Liver (tissue), 9 donors: ENCODE results near the gene TREM2. TPM values are rescaled to one million over a fixed set of nuclear protein-coding genes. Genes with fewer than 3 reads are reported as not detected.

Experiments
- DNase-seq: peaks from one replicate; pipeline ENCODE4 v3.0.0-alpha.2; 2017; ENCODE audit warnings: low spot score
- H3K27ac ChIP-seq, 2 donors: one replicate each; pipeline ENCODE4 v1.7.0; 2013; ENCODE audit warnings: inconsistent platforms in 2 of 2, low read length in 2 of 2, control low read depth in 1 of 2, low read depth in 1 of 2, mild to moderate bottlenecking in 1 of 2
- H3K27me3 ChIP-seq, 4 donors: one replicate each; pipeline versions ENCODE4 v1.6.1 to v1.7.0; 2013; ENCODE audit warnings: low read length in 3 of 4, inconsistent platforms in 1 of 4, mild to moderate bottlenecking in 1 of 4, moderate library complexity in 1 of 4; ENCODE audit not compliant: control insufficient read depth in 4 of 4, insufficient read depth in 4 of 4
- H3K36me3 ChIP-seq, 4 donors: one replicate each; pipeline versions ENCODE4 v1.6.1 to v1.7.0; 2013; ENCODE audit warnings: low read length in 3 of 4, mild to moderate bottlenecking in 3 of 4, low read depth in 1 of 4, moderate library complexity in 1 of 4; ENCODE audit not compliant: control insufficient read depth in 4 of 4, insufficient read depth in 3 of 4
- H3K4me1 ChIP-seq, 4 donors: one replicate each; pipeline versions ENCODE4 v1.6.1 to v1.7.0; 2013; ENCODE audit warnings: low read length in 3 of 4, mild to moderate bottlenecking in 3 of 4, moderate library complexity in 1 of 4; ENCODE audit not compliant: control insufficient read depth in 4 of 4, insufficient read depth in 4 of 4
- H3K4me3 ChIP-seq, 3 donors: one replicate each; pipeline versions ENCODE4 v1.6.1 to v1.7.0; 2013; ENCODE audit warnings: low read length in 3 of 3, control low read depth in 1 of 3, low read depth in 1 of 3, mild to moderate bottlenecking in 1 of 3
- H3K9ac ChIP-seq, 2 donors: one replicate each; pipeline ENCODE4 v1.7.0; 2013; ENCODE audit warnings: low read length in 2 of 2, mild to moderate bottlenecking in 2 of 2, moderate library complexity in 2 of 2, control low read depth in 1 of 2, low read depth in 1 of 2
- H3K9me3 ChIP-seq, 4 donors: one replicate each; pipeline versions ENCODE4 v1.6.1 to v1.7.0; 2013; ENCODE audit warnings: low read length in 3 of 4; ENCODE audit not compliant: control insufficient read depth in 4 of 4
- EGR1 ChIP-seq, 2 donors: IDR thresholded peaks; 2 replicates each; pipeline ENCODE4 v1.6.1; 2016 to 2018; ENCODE audit warnings: antibody characterized with exemption in 2 of 2, low read depth in 2 of 2
- FOXA1 ChIP-seq: IDR thresholded peaks from 2 replicates; pipeline ENCODE4 v1.6.1; 2016; ENCODE audit warnings: antibody characterized with exemption
- FOXA2 ChIP-seq: IDR thresholded peaks from 2 replicates; pipeline ENCODE4 v1.6.1; 2016; ENCODE audit warnings: antibody characterized with exemption
- GABPA ChIP-seq, 2 donors: IDR thresholded peaks in 1 of 2; conservative IDR thresholded peaks in 1 of 2; 2 replicates each; pipeline ENCODE4 v1.6.1; 2016; ENCODE audit warnings: antibody characterized with exemption in 2 of 2, mild to moderate bottlenecking in 1 of 2, moderate library complexity in 1 of 2
- HNF4A ChIP-seq, 2 donors: conservative IDR thresholded peaks; 2 replicates each; pipeline ENCODE4 v1.6.1; 2016; ENCODE audit warnings: antibody characterized with exemption in 2 of 2, mild to moderate bottlenecking in 2 of 2
- HNF4G ChIP-seq: IDR thresholded peaks from 2 replicates; pipeline ENCODE4 v1.6.1; 2016; ENCODE audit warnings: antibody characterized with exemption
- JUND ChIP-seq, 2 donors: IDR thresholded peaks; 2 replicates each; pipeline ENCODE4 v1.6.1; 2016; ENCODE audit warnings: antibody characterized with exemption in 2 of 2
- NR2F2 ChIP-seq: IDR thresholded peaks from 2 replicates; pipeline ENCODE4 v1.6.1; 2016; ENCODE audit warnings: antibody characterized with exemption
- RAD21 ChIP-seq, 2 donors: IDR thresholded peaks; 2 replicates each; pipeline ENCODE4 v1.6.1; 2016; ENCODE audit warnings: antibody characterized with exemption in 2 of 2, mild to moderate bottlenecking in 2 of 2
- RXRA ChIP-seq, 2 donors: IDR thresholded peaks; 2 replicates each; pipeline ENCODE4 v1.6.1; 2017 to 2018; ENCODE audit warnings: antibody characterized with exemption in 2 of 2, mild to moderate bottlenecking in 1 of 2
- SP1 ChIP-seq: IDR thresholded peaks from 2 replicates; pipeline ENCODE4 v1.6.1; 2018; ENCODE audit warnings: antibody characterized with exemption, mild to moderate bottlenecking
- TAF1 ChIP-seq: conservative IDR thresholded peaks from 2 replicates; pipeline ENCODE4 v1.6.1; 2016; ENCODE audit warnings: antibody characterized with exemption, mild to moderate bottlenecking
- WGBS: extraction: QIAGEN DNeasy Blood & Tissue Kit; methylation state at CpG from one replicate; pipeline ENCODE4 v1.1.7; 2013; 5-methylcytosine and 5-hydroxymethylcytosine counted together
- polyA plus RNA-seq, 2 donors: library from polyadenylated mRNA; stranded (reverse) in 1 of 2; unstranded in 1 of 2; fragments of 200-250 nt in 1 of 2; fragments of >200 nt in 1 of 2; fragmentation: Nextera tagmentation in 1 of 2; extraction: Ambion mirVana in 1 of 2; gene quantifications; one replicate each; pipeline versions ENCODE4 v1.2.1 to v1.2.3, GENCODE V29; 2013 to 2015
- total RNA-seq, 2 donors: library from RNA; depleted of rRNA; stranded (reverse); fragments of >200 nt; gene quantifications; one replicate each; pipeline ENCODE4 v1.2.3, GENCODE V29; 2014
- TF ChIP-seq, protein P1 (sequence below): IDR thresholded peaks from 2 replicates; pipeline ENCODE4 v1.6.1; 2016; ENCODE audit warnings: antibody characterized with exemption
- TF ChIP-seq, protein P2 (sequence below): IDR thresholded peaks from 2 replicates; pipeline ENCODE4 v1.6.1; 2016; ENCODE audit warnings: antibody characterized with exemption
- TF ChIP-seq, protein P3 (sequence below): IDR thresholded peaks from 2 replicates; pipeline ENCODE4 v1.6.1; 2016; ENCODE audit warnings: antibody characterized with exemption
- donor health status: healthy.
- donor health status: healthy.
- donor health status: healthy.
- donor health status: healthy.
- donor health status: healthy.

Gene TREM2
- total and polyA plus RNA-seq, 4 donors: 0.18 to 0.90 TPM; not detected in 2

DNA sequence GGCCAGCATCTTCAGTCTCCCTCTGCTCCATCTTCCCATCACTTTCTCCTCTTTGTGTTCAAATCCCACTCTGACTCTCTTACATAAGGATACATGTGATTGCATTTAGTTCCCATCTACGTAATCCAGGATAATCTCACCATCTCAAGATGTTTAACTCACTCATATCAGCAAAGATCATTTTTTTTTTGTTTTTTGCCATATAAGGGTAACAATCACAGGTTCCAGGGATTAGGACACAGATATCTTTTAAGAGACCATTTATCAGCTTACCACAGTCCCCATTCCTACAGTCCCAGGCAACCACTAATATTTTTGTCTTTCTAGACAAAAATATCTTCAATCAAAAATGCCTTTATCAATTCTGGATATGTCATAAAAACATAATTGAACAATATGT is 41.2 kb upstream of the TREM2 start:
- Histone ChIP-seq H3K4me1 (peaks cover 0 to 1% (median 0%) of the 10 kb centered on the region in 4 donors), H3K9me3 (no peaks in the 10 kb centered on the region), H3K4me3 (no peak overlapping the region), H3K9ac (no peak overlapping the region), H3K36me3 (no peaks in the 10 kb centered on the region), H3K27ac (no peak overlapping the region), H3K27me3 (no peaks in the 10 kb centered on the region)
- no peak for DNase-seq
- WGBS: 75% methylated on average over 1 of the region's 1 CpG
- TF ChIP-seq EGR1 (IDR thresholded peaks at IDR 0.05; ENCODE audit: low read depth in 2 of 2) (no peak), HNF4G (no peak)
- TF ChIP-seq, protein P1, sequence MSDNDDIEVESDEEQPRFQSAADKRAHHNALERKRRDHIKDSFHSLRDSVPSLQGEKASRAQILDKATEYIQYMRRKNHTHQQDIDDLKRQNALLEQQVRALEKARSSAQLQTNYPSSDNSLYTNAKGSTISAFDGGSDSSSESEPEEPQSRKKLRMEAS: no peak

DNA sequence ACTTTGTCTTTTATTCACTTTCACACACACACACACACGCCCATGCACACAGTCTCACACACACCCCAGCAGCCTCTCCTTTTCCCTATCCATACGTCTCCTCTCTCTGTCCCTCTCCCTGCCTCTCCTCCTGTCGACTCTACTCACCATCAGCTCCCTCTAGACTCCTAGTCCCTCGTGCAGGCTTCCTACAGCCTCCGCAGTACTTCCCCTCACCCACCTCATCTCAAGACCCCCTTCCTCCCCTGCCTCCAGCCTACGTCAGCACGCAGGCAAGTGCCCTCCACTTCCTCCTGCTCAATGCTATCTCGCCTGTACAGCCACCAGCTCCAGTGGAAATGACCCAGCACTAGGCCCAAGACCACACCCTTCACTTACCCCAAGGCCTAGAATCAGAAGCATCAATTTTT is 38.9 kb upstream of the TREM2 start:
- 63% methylated on average over 8 of the region's 8 CpGs for WGBS
- H3K27ac ChIP-seq: no peak overlapping the region
- TF ChIP-seq HNF4A (conservative IDR thresholded peaks at IDR 0.05) (no peak), FOXA2 (no peak), JUND (IDR thresholded peaks at IDR 0.05) (no peak)

DNA sequence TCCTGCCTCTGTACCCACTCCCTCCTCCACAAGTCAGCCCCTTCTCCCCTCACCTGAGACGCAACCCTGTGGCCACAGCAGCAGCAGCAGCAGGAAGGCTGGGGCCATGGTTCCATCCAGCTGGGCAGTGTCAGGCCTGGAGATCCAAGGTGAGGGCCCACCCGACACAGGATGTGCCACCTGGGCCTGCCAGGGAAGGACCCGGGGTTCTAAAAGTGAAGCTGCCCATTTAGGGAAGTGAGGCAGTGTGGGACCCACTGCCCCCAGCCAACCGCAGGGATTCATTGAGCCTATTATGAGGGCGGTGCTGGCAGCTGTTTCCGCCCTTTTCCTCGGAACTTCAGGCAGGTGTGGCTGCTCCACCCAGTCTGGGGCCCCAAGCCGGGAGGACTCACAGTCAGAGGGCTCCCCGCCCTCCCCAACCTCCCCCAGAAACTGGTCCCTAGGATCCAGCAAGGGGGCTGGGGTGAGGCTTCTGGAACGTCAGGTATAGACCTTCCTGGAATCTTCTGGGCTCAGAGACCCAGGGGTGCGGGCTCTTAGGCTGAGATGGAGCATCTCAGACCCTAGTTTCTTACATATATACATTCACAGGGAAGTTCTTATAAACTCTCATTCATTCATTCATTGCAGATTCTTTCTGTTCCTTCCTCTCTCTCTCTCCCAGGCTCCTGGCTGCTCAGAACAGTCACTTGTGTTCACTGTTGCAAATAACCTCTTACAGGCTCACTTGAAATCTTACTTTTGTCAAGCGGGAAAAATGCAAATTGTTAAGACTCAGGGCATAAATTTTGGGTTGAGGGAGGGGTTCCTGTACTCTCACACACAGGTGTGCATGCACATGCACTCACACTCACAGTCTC is 38.2 kb upstream of the TREM2 start, which contains the start of gene TREML2:
TSS of gene TREML2 (minus strand) at position 249 of the 863 bp plus-strand sequence. CDS start at position 108, 141 bp downstream.
- WGBS: 70% methylated on average over 12 of the region's 12 CpGs
- H3K4me3 ChIP-seq: no peak within 1 kb of the TSS
- no peaks in the 10 kb centered on the region for H3K27me3 ChIP-seq
- DNase-seq: peak; percentile 78
- no peaks in the 10 kb centered on the region for H3K9me3 ChIP-seq
- H3K9ac ChIP-seq: peak within 1 kb of the TSS in 1 of 2 donors; percentile 31
- TF ChIP-seq, protein P2, sequence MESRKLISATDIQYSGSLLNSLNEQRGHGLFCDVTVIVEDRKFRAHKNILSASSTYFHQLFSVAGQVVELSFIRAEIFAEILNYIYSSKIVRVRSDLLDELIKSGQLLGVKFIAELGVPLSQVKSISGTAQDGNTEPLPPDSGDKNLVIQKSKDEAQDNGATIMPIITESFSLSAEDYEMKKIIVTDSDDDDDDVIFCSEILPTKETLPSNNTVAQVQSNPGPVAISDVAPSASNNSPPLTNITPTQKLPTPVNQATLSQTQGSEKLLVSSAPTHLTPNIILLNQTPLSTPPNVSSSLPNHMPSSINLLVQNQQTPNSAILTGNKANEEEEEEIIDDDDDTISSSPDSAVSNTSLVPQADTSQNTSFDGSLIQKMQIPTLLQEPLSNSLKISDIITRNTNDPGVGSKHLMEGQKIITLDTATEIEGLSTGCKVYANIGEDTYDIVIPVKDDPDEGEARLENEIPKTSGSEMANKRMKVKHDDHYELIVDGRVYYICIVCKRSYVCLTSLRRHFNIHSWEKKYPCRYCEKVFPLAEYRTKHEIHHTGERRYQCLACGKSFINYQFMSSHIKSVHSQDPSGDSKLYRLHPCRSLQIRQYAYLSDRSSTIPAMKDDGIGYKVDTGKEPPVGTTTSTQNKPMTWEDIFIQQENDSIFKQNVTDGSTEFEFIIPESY: no peak
- TF ChIP-seq, protein P1: no peak
- TF ChIP-seq HNF4G: no peak
- peaks cover 0 to 1% (median 0%) of the 10 kb centered on the region in 4 donors for H3K4me1 ChIP-seq
- H3K27ac ChIP-seq: peak within 1 kb of the TSS; percentile 56 to 68
- no peaks in the 10 kb centered on the region for H3K36me3 ChIP-seq

More for the DNA sequence above, 38.9 kb upstream of the TREM2 start:
- no peaks in the 10 kb centered on the region for H3K9me3 ChIP-seq
- peaks cover 0 to 1% (median 0%) of the 10 kb centered on the region in 4 donors for H3K4me1 ChIP-seq
- no peak overlapping the region for H3K4me3 ChIP-seq
- no peaks in the 10 kb centered on the region for H3K27me3 ChIP-seq
- no peaks in the 10 kb centered on the region for H3K36me3 ChIP-seq
- DNase-seq: peak; percentile 72
- no peak overlapping the region for H3K9ac ChIP-seq

DNA sequence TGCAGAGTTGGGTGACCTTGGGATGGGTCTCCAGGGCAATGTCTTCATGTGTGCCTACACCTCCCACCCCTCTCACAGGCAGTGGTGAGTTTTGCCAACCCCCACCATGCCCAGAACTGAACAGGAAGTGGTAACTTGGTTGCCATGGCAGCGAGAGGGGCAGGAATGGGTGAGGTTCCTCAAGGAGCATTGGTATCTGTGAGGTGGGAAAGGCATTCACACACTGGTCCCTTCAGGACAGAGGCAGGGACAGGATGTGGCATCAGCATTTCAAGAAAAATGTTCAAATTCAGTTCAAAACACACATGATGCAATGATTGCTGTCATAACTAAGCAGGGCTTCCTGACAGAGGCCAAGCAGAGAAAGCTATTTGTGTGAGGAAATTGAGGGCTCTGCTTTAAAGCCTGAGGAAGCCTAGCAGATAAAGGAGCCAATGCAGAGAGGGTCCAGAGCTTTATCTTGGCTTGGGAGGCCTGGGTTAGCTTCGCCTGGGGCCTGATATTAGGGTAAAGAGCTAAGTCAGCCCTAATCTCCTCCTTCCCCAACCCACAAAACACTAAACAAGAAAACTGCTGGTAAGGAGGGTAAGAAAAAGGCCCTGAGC is 37.5 kb upstream of the TREM2 start:
- no peaks in the 10 kb centered on the region for H3K36me3 ChIP-seq
- H3K27me3 ChIP-seq: no peaks in the 10 kb centered on the region
- H3K4me1 ChIP-seq: peaks cover 0 to 1% (median 0%) of the 10 kb centered on the region in 4 donors
- H3K9ac ChIP-seq: peak overlapping the region in 1 of 2 donors; percentile 31
- 77% methylated on average over 2 of the region's 2 CpGs for WGBS
- DNase-seq: peak; percentile 62
- H3K4me3 ChIP-seq: no peak overlapping the region
- H3K9me3 ChIP-seq: no peaks in the 10 kb centered on the region
- peak overlapping the region; percentile 56 to 68 for H3K27ac ChIP-seq
- TF ChIP-seq, protein P3, sequence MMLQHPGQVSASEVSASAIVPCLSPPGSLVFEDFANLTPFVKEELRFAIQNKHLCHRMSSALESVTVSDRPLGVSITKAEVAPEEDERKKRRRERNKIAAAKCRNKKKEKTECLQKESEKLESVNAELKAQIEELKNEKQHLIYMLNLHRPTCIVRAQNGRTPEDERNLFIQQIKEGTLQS: no peak
- TF ChIP-seq, protein P1: no peak
- TF ChIP-seq JUND (IDR thresholded peaks at IDR 0.05) (no peak), HNF4G (no peak), FOXA1 (no peak), RXRA (IDR thresholded peaks at IDR 0.05) (no peak), TAF1 (no peak), EGR1 (IDR thresholded peaks at IDR 0.05; ENCODE audit: low read depth in 2 of 2) (no peak), GABPA (IDR thresholded peaks at IDR 0.05 in 1 of 2, conservative IDR thresholded peaks at IDR 0.05 in 1 of 2) (no peak), NR2F2 (no peak), SP1 (no peak), FOXA2 (no peak), RAD21 (IDR thresholded peaks at IDR 0.05) (no peak)
- TF ChIP-seq, protein P2: no peak
